Measurements from ENCODE around the gene OAF.

The OAF gene

DNA sequence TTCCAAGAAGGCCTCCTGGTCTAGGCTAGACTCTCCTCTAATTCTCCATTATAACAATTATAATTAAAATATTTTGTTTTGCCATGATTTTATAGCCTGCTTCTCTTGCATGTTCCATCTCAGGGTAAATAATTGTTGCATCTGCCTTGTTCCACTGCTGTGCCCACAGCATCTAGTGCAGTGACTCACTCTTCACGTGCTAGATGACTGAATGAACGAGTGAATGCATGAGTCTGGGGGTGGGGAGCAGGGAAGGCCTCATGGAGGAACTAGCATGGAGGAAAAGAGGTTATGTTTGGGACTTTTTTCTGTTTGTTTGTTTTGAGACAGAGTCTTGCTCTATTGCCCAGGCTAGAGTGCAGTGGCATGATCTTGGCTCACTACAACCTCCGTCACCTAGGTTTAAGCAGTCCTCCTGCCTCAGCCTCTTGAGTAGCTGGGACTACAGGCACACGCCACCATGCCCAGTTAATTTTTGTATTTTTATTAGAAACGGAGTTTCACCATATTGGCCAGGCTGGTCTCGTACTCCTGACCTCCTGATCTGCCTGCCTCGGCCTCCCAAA lies 5.2 kb upstream of the OAF start:
- no peak for DNase-seq

DNA sequence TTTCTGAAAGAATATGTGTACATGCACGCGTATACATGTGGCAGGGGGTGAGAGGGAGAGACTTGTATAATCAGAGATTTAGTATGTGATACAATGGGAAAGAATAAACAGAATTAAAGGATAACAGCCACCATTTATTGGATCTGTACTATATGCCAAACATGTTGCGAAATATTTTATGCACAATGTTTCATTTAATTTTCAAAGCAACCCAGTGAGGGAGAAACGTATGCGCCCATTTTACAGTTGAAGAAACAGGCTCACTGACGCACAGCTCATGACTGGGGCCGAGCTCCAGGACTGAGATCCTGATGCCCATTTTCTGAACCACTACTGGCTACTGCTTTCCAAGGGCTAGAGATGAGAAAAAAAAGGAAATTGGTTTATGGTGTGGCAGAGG lies 3.3 kb upstream of the OAF start:
- no peak for DNase-seq

DNA sequence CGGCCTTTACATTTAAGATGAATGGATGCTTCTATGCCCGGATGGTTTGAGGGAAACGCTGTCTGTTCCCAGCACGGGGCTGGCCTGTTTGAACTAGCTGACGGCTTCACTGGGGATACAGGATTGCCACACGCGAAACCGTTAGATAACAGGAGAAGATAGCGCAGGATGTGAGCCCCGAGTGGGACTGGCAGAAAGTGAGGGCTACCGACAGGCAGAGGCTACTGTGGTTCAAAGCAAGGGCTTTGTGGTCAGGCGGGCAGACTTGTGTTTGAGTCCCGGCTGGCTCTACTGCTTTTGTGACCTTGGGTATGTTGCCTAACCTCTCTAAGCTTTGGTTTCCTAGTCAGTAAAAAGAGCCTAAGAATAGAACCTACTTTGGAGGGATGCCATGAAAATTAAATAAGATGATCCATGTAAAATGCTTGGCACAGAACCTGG lies 2.8 kb upstream of the OAF start:
- DNase-seq: no peak

DNA sequence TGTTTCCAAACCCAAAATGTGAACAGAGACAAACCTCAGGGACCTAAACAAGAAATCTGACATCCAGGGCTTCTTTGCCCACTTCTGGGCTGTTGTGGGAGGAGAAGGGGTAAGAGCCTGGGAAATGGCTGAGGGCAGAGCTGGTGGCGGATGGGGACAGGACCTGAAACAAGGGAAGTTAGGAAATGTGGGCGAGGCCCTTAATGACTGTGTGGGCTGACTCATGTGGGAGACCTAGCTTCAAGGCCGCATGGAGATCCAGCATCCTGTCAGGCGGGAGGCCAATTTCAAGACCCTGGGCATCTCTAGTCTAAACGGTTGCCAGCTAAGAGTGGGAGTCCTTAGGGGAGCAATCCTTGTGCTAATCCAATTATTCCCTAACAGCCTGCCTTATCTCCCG lies 2.1 kb upstream of the OAF start:
- DNase-seq: peak; percentile 42

DNA sequence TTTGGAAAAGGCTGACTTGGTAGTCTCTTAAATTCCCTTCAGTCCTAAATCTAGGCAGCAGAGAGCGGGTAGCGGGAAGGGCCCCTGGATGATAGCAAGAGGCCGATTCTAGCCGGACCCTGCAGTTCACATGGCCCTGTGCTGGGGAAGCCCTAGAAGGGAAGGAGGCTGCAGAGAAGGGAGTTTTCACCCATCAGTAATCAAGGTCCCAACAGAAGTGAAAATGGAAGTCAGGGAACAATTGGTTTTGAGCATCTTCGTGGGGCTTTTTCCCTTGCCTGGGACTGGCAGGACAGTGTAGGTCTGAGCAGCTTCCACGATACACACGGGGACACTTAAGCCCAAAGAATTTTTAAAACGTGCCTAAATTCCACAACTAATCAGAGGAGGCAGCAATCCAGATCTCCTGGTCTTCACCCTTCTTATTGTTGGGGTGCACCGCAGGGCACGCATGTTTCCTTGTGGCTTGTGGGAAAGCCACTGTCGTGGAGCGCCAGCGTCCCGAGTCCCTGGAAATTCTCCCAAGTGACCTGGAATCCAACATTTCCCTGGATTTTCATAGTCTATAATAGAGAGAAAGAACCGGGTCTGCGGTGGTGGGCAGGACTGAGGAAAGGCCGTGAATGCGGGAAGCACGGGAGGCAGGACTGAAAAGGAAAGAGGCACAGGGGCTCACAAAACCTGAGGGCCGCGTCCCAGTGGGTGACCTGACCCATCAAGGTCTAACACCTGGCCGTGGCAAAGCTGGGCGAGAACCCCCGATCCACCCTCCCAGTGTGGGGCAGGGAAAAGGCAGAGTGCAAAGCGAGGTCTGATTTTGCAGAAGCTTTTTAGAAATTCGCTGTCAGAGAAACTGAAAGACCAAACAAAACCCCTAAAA lies 846 bp upstream of the OAF start:
- no peak for DNase-seq

DNA sequence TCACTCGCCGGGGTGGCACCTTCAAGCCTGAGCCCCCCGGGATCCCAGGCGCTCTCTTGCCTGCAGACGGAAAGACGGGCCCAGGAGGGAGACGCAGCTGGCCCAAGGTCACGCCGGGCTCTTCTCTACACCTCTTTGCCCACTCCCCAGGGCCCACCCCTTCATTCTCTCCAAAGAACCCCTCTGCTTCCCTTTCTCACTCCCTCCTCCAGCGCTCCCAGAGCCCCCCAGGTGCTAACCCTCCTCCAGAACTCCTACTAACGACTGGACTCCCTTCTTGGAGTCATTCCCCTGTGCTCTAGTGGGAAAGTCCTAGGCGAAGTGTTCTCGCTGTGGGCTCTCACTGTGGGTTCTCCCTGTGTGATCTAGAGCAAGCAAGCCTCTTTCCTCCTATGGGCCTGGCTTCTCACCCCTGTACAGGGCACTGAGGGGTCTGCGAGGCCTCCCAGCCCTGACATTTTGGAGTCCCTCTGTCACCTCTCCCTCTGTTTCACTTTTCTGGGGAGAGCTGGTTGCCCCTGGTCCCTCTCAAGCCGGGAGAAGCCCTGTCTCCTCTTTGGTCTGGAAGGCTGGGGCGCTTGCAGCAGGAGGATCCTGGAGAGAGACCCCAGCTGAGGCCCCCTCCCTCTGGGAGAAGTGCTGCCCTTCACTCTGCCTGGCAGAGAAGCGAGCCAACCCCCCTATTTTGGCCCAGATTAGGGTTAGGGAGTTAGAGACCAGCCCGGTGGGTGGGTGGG lies 858 bp downstream of the OAF start:
- no peak for DNase-seq

DNA sequence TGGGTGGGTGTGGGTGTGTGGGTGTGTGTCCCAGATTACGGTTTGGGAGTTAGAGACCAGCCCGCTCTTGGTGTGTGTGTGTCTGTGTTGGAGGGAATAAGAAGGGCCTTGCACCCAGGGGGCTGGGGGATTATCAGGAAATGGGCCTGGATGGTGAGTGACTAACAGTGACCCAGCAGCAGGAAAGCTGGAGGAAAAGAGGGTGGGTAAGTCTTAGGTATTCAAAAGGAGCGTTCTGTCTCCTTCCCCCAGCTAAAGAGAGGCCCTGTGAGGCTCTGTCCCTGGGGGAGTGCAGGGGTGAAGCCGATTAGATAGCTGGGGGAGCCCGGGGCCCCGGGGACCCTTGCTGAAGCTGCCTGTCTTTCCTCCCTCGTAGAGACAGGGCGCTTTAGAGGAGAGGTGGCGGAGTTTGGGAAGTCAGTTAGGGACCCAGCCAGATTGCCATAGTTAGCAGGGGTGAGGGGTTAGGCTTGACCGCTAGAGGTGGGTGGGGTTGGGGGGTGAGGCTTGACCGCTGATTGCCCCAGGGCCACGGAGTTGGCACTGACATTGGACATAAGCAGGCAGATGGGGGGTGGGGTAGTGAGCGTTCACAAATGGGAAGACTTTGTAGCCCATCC lies 1.5 kb downstream of the OAF start:
- no peak for DNase-seq

DNA sequence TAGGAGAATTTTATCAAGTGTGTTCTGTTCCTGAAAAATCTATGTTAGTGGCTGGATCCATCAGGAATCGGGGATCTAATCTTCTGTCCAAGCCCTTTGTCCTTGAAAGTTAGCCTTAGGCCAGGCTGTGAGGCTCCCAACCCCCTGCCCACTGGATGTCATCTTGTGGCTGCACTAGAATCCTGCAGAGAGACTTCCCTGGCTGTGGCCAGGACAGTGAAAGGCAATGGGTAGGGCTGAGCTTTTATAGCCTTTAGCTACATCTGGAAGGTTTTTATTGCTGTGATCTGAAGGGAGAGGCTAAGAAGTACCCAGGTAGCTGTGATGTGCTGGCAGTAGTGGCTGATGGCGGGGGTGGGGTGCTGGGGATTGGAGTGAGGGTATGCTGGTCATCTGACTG lies 2.1 kb downstream of the OAF start:
- no peak for DNase-seq

DNA sequence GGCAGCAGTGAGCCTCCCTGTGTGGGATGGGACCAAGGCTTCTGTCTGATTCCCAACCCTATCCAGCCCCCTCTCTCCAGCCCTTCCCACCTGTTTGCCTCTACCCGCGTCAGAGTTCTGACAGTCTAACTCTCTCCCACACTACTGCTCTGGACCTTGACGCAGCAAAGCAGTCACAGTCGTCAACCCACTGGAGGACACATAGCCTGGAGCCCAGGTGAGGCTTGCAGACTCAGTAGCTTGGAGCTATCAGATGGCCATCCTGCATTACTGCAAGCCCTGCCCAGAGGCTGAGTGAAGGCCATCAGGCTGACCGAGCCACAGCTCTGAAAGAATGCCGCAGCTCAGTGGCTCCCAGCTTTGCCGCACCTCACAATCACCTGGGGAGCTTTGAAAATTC lies 3.7 kb downstream of the OAF start:
- no peak for DNase-seq

DNA sequence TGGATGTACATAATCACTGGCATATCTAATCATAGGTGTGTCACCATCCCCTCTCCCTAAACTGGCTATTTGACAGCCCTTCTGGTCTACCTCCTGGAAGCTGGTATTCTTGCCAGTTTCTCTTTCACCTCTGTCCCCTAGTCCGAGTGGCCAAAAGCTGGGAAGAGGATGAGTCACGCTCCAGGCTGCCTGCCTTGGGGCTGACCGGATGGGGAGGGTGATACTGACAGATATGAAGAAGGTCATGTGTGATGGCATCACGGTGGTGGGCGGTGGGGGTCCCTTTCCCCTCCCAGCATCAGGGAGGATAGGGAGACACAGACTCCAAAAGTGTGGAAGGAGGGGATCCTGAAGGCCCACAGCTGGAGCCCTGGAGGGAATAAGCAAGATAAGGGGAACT lies 4.8 kb downstream of the OAF start:
- DNase-seq: no peak

DNA sequence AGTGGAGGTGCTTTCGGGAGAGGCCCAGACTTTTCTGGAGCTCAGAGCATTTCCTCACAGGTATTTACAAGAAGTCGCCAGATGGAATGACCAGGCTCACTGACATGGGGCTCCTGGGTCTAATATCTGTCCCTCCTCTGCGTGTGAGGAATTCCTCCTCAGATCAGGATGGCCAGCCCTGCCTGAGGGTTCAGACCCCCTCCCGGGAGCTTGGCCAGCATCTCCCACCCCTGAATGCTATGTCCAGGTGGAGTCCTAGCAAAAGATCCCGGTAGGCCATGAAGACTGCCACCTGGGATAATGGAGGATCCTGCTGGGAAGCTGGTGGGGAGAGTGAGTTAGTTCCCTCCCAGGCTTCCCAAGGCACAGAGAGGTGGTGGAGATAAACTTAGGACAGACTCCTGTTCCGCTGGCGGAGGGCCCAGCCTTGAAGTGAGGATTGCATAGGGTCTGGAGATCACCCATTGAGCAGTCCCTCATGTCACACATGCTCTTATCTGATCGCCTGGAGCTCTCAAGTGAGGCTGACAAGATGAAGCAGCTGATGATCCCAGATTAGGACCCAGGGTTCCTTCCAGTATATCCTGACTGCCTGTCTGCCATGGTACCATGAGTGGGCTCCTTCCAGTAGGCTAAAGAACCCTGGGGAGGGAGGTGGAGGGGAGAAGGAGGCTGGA lies 5.7 kb downstream of the OAF start:
- DNase-seq: no peak

DNA sequence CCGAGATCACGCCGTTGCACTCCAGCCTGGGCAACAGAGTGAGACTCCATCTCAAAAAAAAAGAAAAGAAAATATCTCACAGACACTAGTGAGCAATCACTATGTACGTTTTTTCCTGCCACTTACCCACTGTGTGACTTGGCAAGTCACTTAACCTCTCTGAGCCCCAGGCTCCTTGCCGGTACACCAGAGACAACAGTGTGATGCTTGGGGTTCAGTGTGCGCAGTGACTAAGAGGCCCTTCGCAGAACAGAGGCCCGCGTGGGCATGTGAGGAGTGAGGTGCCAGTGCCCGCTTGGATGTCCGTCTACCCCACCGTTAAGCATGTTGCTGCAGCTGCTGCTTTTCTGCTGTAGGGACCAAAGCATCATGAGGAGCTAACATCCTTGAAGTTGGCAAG lies 6.7 kb downstream of the OAF start:
- DNase-seq: no peak

DNA sequence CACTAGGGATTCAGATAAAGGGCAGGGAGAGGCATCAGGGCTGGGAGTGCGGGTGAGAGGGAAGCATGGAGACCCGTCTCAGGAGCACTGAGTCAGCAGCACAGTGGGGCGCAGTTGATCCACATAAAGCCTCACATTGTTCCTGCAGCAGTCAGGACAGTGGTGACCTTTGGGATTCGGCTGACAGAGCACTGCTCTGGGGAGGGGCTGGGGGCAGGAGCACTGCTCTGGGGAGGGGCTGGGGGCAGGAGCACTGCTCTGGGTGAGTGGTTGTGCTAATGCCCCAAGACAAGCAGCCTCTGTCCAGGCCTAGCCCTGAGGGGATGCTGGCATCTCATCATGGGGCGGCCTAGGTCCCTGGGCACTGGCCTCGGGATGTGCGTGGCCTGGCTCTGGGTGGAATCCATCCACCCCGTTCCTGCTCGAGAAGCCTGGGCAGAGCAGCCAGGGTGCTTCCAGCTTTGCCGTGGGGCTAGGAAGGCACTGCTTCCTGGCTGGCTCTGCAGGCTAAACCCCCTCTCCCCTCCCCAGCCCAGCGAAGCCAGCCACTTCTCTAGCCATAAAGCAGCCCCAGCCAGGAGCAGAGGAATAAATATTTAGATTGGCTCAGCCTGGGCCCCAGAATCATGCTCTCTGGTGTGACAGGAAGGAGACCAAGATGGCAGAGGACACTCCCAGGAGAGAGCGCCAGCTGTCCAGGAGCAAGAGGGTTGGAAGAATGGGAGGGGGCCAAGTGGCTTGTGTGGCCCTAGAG lies 7.3 kb downstream of the OAF start:
- DNase-seq: no peak

DNA sequence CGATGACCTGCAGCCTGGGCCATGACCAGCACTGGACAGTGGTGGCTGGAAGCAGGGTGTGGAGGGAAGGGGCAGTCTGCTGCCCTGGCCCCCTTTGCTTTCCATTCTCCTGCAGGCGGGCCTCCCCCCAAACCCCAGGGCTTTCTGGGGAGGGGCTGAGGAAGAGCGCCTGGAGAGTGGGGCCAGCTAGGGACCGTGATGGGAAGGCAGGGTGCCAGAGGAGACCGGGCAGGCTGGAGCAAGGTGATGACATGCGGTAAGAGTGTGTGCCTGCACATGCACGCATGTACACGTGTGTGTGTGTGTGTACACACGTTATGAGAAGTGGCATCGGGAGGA lies 7.8 kb downstream of the OAF start:
- DNase-seq: no peak

DNA sequence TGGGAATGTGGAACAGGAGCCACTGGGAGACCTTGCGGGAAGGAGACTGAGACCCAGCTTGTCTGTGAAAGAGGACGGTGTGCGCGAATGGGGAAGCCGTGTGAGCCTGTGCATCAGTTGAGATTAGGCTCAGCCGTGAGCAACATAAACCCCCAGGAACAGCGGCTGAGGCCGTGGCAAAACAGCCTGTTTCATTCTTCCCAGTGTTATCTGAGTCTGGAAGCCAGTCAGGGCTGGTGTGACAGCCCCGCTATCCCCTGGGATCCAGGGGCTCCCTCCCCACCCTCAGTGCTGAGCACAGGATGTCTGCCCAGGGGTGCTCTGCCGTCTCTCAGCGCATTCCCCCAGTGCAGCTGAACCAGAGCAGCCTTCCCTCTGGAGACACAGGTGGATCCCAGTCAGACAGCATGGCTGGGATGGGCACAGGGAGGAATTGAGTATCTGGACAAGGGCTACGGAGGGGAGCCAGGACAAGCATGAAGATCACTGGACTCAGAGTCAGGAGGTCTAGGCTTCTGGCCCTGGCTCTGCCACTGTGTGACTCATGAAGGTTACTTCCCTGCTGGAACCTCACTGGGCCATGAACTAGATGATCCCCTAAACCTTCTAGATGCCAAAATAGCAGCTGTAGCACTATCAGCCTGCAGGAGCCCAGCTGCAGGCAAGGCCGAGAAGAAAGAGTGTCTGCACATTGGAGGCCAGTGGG lies 8.6 kb downstream of the OAF start:
- no peak for DNase-seq

DNA sequence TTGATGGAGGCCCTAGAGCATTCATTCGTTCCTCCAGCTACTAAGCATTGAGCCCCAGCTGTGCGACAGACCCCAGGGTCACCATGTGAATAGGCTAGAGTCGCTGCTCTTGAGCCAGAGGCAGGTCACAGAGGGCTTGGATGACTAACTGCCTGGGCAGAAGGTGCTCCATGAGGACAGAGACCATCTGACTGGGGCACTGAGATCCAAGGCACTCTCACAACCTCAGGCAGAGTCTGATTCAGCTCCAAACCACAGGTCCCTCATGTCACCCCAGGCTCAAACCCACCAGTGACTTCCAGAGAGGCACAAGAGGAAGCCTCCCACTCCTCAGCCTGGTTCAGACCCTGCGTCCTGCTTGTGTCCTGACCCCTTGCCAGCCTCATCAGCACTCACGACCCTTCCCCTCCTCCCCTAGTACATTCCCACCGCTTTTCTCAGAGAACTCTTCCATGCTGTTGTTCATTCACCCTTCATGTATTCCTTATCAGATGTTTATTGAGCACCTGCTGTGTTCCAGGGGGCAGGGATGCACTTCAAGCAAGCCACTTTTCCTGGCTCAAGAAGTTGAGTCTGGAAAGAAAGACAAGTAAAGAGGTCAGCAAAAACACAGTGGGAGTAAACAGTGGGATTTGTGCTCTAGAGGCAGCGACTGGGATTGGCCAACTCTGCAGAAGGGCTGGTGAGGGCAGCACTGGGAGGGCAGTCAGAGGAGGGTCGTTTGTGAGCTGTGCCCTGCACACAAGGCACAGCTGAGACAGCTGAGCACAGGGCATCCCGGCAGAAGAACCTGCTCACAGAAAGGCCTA lies 9.3 kb downstream of the OAF start:
- DNase-seq: no peak

DNA sequence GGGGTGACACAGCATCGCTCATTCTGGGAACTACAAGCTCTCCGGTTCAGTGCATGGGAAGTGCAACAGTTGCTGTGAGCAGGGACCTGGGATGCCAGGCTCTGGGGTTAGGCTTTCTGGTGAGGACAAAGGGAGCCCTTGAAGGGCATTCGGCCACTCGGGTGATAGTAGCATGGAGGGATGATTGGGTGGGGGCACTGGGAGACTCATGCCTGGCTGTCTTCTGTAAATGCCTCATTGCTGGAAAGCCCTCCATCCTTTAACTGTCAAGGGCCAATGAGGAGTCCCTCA lies 9.9 kb downstream of the OAF start:
- DNase-seq: no peak

DNA sequence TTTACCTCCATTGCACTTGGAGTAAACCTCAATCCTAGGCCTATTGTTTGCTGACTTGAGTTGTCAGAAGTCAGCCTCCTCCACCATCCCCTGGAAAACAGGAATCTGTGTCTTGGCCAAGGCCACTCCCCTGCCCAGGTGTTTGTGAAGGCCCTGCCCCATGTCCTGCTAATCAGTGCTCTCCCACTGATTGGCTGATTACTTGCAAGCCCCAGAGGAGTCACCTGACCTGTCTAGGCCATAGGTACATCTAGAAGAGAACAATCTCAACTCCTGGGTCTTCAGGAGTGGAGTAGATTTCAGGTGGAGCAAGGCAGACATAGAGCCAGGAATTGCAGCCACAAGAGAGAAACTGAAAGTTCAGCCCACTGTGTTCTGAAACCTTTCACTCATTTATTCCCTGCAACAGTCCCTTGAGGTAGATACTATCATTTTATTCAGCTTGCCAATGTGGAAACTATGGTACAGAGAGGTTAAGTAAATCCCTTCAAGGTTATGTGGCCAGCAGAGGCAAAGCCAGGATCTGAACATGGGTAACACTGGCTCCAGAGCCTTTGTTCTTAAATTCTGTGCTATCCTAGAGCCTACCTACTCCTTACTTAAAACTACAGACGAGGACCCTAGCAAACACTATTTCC lies 10.4 kb downstream of the OAF start:
- no peak for DNase-seq

DNA sequence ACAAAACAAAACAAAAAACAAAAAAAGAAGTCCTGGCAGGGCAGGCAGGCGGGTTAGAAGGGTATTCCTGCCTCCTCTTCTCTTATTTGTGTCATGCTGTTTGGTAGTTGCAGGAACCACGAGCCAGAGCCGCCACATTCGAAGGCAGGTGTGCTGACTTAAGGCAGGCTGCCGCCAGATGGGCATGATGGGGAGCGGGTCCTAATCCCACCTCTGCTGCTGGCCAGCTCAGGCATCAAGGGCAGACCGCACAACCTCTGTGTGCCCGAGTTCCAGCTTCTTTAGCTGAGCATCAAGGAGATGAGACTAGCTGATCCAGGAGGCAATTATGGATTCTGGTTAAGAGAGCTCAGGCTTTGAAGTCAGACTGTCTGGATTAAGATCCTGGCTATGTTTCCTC lies 12.1 kb downstream of the OAF start:
- DNase-seq: no peak

DNA sequence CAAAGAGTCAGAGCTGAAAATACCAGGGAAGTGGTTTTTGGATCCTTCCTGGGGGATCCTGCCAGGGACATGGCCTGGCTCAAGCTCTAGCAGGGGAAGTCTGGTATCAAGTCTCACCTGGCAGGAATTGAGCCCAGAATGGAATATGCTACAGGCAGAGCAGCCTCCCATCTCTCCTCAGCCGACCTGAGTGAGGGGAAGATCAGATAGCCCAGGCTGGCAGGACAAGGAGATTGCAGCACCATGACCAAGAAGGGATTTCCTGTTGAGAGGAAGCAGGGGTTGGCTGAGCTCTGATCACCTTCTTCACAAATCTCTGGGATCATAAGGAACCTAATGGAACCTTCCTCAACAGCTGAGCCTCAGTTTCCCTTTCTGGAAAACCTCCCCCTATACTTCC lies 13.0 kb downstream of the OAF start:
- no peak for DNase-seq

DNA sequence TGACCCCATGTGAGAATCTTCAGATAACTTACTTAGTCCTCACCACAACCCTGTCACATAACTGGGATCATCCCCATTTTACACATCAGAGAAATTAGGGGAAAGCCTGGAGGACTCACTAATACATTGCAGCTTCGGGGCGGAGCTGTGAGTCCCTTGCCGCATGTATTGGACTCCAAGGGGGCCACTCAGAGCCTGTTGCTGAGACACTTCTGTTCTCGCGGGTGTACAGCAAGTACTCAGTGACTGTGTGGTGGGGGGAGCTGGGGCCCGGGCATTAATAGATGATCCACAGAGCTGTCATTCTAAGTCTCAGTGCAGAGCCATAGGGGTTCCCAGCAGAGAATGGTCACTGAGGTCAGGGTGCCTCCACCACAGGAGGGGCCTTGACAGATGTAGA lies 13.5 kb downstream of the OAF start:
- DNase-seq: no peak

Measured in SIG-M5 (cell line).